IMR-90 (cell line): Measurements from ENCODE around the gene SETX. TPM values are rescaled to one million over a fixed set of nuclear protein-coding genes. Genes with fewer than 3 reads are reported as not detected.

ENCODE experiments used
- ATAC-seq: fragments of 200-7000 bp; cut with Tn5 transposase; 2 replicates; pipeline ENCODE4 v1.9.1; 2020; ENCODE audit warnings: low read depth, mild to moderate bottlenecking, moderate library complexity
- BruUV-seq: library from RNA; stranded (reverse); fragments of 400-500 nt; replicated peaks from 2 replicates; lab custom pipeline; 2021; lab: Mats Ljungman, UMichigan
- CTCF ChIA-PET: fragments of 300-600 bp; formaldehyde crosslinking; extraction: SDS; loops from one replicate; lab custom pipeline; 2021; ENCODE audit warnings: antibody characterized with exemption; lab: Yijun Ruan, JAX
- POLR2A ChIA-PET: fragments of 300-600 bp; sonication (Branson Sonifier 250); formaldehyde crosslinking; loops from one replicate; lab custom pipeline; 2022; ENCODE audit warnings: antibody characterized with exemption; ENCODE audit not compliant: unreplicated experiment; lab: Charles Lee
- DNase-seq: peaks from one replicate; pipeline ENCODE4 v3.0.0; 2013
- H2AFZ ChIP-seq: replicated peaks from 2 replicates; pipeline ENCODE3; 2013; ENCODE audit warnings: low read length, mild to moderate bottlenecking; ENCODE audit not compliant: poor library complexity
- H2AK5ac ChIP-seq: 2 replicates; pipeline ENCODE4 v1.6.1; 2013; ENCODE audit warnings: low read depth, low read length, inconsistent platforms
- H2AK9ac ChIP-seq: replicated peaks from 2 replicates; pipeline ENCODE3; 2013; ENCODE audit warnings: mild to moderate bottlenecking, low read depth, low read length, moderate library complexity; ENCODE audit not compliant: poor library complexity
- H2BK120ac ChIP-seq: 2 replicates; pipeline ENCODE4 v1.6.1; 2013; ENCODE audit warnings: low read depth, low read length, inconsistent platforms
- H2BK15ac ChIP-seq: 3 replicates; pipeline ENCODE4 v1.6.1; 2013; ENCODE audit warnings: low read depth, low read length, inconsistent platforms
- H2BK20ac ChIP-seq: 2 replicates; pipeline ENCODE4 v1.6.1; 2013; ENCODE audit warnings: low read depth, mild to moderate bottlenecking, inconsistent platforms, low read length, moderate library complexity
- H2BK5ac ChIP-seq: 2 replicates; pipeline ENCODE4 v1.6.1; 2013; ENCODE audit warnings: mild to moderate bottlenecking, low read depth, low read length, inconsistent platforms; ENCODE audit not compliant: poor library complexity, severe bottlenecking
- H3K14ac ChIP-seq: replicated peaks from 2 replicates; pipeline ENCODE4 v1.6.1; 2013; ENCODE audit warnings: low read depth, low read length, inconsistent platforms
- H3K18ac ChIP-seq: 2 replicates; pipeline ENCODE4 v1.6.1; 2013; ENCODE audit warnings: low read depth, low read length, control low read depth
- H3K23ac ChIP-seq: 2 replicates; pipeline ENCODE4 v1.6.1; 2013; ENCODE audit warnings: low read depth, low read length, inconsistent platforms
- H3K27ac ChIP-seq: 2 replicates; pipeline ENCODE4 v1.5.1; 2013; ENCODE audit warnings: mild to moderate bottlenecking, control low read depth, low read length; ENCODE audit not compliant: insufficient read depth
- H3K27me3 ChIP-seq: 2 replicates; pipeline ENCODE4 v1.6.1; 2013; ENCODE audit warnings: low read length; ENCODE audit not compliant: control insufficient read depth, insufficient read depth
- H3K36me3 ChIP-seq: 2 replicates; pipeline ENCODE4 v1.6.1; 2013; ENCODE audit warnings: low read length, mixed read lengths; ENCODE audit not compliant: control insufficient read depth, insufficient read depth
- H3K4ac ChIP-seq: 2 replicates; pipeline ENCODE4 v1.6.1; 2013; ENCODE audit warnings: low read depth, low read length, inconsistent platforms
- H3K4me1 ChIP-seq: 2 replicates; pipeline ENCODE4 v1.6.1; 2013; ENCODE audit warnings: low read length, mixed read lengths; ENCODE audit not compliant: control insufficient read depth, insufficient read depth
- H3K4me2 ChIP-seq: 2 replicates; pipeline ENCODE4 v1.6.1; 2013; ENCODE audit warnings: low read depth, mild to moderate bottlenecking, control low read depth, low read length, moderate library complexity
- H3K4me3 ChIP-seq: 2 replicates; pipeline ENCODE4 v1.5.1; 2013; ENCODE audit warnings: low read depth, mild to moderate bottlenecking, control low read depth, low read length, moderate library complexity; ENCODE audit not compliant: insufficient read depth
- H3K56ac ChIP-seq: 2 replicates; pipeline ENCODE4 v1.6.1; 2013; ENCODE audit warnings: low read length, inconsistent platforms; ENCODE audit not compliant: insufficient read depth; ENCODE audit errors: extremely low read depth
- H3K79me1 ChIP-seq, 2 experiments: 2 replicates each; pipeline ENCODE4 v1.6.1; 2013; ENCODE audit warnings: low read length in 2 of 2, inconsistent platforms in 1 of 2, low read depth in 1 of 2
- H3K9ac ChIP-seq: 2 replicates; pipeline ENCODE4 v1.6.1; 2013; ENCODE audit warnings: low read depth, low read length, control low read depth
- H3K9me1 ChIP-seq: 2 replicates; pipeline ENCODE4 v1.6.1; 2013; ENCODE audit warnings: low read length, inconsistent platforms; ENCODE audit not compliant: insufficient read depth
- H3K9me3 ChIP-seq: 2 replicates; pipeline ENCODE4 v1.6.1; 2013; ENCODE audit warnings: low read length; ENCODE audit not compliant: control insufficient read depth, insufficient read depth
- H4K20me1 ChIP-seq: 2 replicates; pipeline ENCODE4 v1.6.1; 2013; ENCODE audit warnings: low read length, inconsistent platforms; ENCODE audit not compliant: insufficient read depth
- H4K5ac ChIP-seq: 2 replicates; pipeline ENCODE4 v1.6.1; 2013; ENCODE audit warnings: mild to moderate bottlenecking, low read depth, low read length, control low read depth
- H4K8ac ChIP-seq, 2 experiments: 2 replicates each; pipeline ENCODE4 v1.6.1; 2013; ENCODE audit warnings: low read depth in 2 of 2, low read length in 2 of 2, control low read depth in 1 of 2, inconsistent platforms in 1 of 2
- H4K91ac ChIP-seq: 2 replicates; pipeline ENCODE4 v1.6.1; 2013; ENCODE audit warnings: low read depth, low read length, inconsistent platforms; ENCODE audit not compliant: insufficient read depth
- MXI1 ChIP-seq: IDR thresholded peaks from 2 replicates; pipeline ENCODE4 v1.6.1; 2012; ENCODE audit warnings: low read depth, mild to moderate bottlenecking, low read length, moderate library complexity, borderline replicate concordance
- NFE2L2 ChIP-seq: fragments of 150-350 bp; IDR thresholded peaks from 2 replicates; pipeline ENCODE4 v1.6.1; 2016; ENCODE audit warnings: low read depth, mild to moderate bottlenecking, low read length
- WGBS, 2 experiments: methylation state at CpG; one replicate each; pipeline versions ENCODE4 v1.1.5 to v1.1.7; 2013; ENCODE audit warnings: missing lambda C conversion rate in 2 of 2; ENCODE audit not compliant: insufficient read length in 1 of 2; ENCODE audit errors: extremely low coverage in 2 of 2; 5-methylcytosine and 5-hydroxymethylcytosine counted together
- dilution Hi-C: fragments of 300-500 bp; cut with HindIII; formaldehyde crosslinking; loops from one replicate; pipeline ENCODE4 v1.14.3; 2018; ENCODE audit warnings: low sequenced_read_pairs; ENCODE audit not compliant: unreplicated experiment
- in situ Hi-C: fragments of 300-500 bp; cut with MboI; formaldehyde crosslinking; loops from 3 replicates; pipeline ENCODE4 v1.14.3; 2019; ENCODE audit warnings: low sequenced_read_pairs, inconsistent platforms, mixed read lengths
- intact Hi-C: fragments of 100-400 bp; cut with micrococcal nuclease; formaldehyde crosslinking; loops from 2 replicates; pipeline ENCODE4 v1.10.0; 2022
- polyA plus RNA-seq, 3 experiments: library from polyadenylated mRNA; depleted of rRNA; stranded (reverse); fragments of >200 nt; gene quantifications; 2 replicates each; pipeline ENCODE4 v1.2.3, GENCODE V29; 2012; ENCODE audit warnings: low replicate concordance in 1 of 3
- total RNA-seq: library from RNA; depleted of rRNA; stranded (reverse); fragments of >200 nt; gene quantifications from 2 replicates; pipeline ENCODE4 v1.2.3, GENCODE V29; 2012

Gene SETX
- total and polyA plus RNA-seq, 2 of the 4 experiments (the other 2 are of a cell fraction) = 13.1 to 55.0 TPM

GRCh38 chr9:132350861-132351315, 3.9 kb downstream of the SETX start:
- CTCF ChIA-PET = no interaction called here
- H3K27ac ChIP-seq = no peak overlapping the region

More at GRCh38 chr9:132350861-132351315, 3.9 kb downstream of the SETX start:
- Histone ChIP-seq H2BK5ac (no peak overlapping the region), H3K4me3 (no peak overlapping the region), H3K4me2 (peak overlapping the region; percentile 58), H3K4me1 (peaks cover 7% of the 10 kb centered on the region), H3K9me1 (0 out of 2 replicates have a peak, but pooled peaks cover 9% of the 10 kb centered on the region), H3K56ac (no peak overlapping the region), H4K20me1 (peaks cover 27% of the 10 kb centered on the region; the same call in 1 of the 2 replicates), H3K18ac (no peak overlapping the region), H2BK120ac (no peak overlapping the region), H3K23ac (no peak overlapping the region), H4K91ac (no peak overlapping the region), H2BK15ac (no peak overlapping the region), H3K4ac (no peak overlapping the region), H3K36me3 (peaks cover 41% of the 10 kb centered on the region), H4K5ac (no peak overlapping the region), H3K79me1 (peaks cover 32 to 65% of the 10 kb centered on the region in 2 experiments), H2AK9ac (no peak overlapping the region), H2BK20ac (no peak overlapping the region), H3K9ac (no peak overlapping the region), H3K9me3 (no peaks in the 10 kb centered on the region), H3K14ac (no peak overlapping the region), H2AFZ (no peak overlapping the region), H3K27me3 (no peaks in the 10 kb centered on the region), H4K8ac (no peak overlapping the region), H2AK5ac (no peak overlapping the region)
- intact Hi-C loops = no loop called here
- TF ChIP-seq MXI1 (no peak), NFE2L2 (no peak)
- dilution Hi-C loops = no loop called here
- no CpG with 5 or more reads among the region's 6 CpGs for WGBS, 2 experiments
- ATAC-seq (no peak), DNase-seq (peak; percentile 6)
- in situ Hi-C loops = no loop called here
- no TSS peak for BruUV-seq
- POLR2A ChIA-PET = interaction anchor here (0.6 kb wide), 1 partner anchor 594 kb away, joined by 6 read pairs; no protein-coding TSS in a partner anchor
